H54 (cell line): Measurements from ENCODE around the gene MTOR.

Source experiments
- DNase-seq: peaks from one replicate; pipeline ENCODE4 v3.0.0; 2011; ENCODE audit warnings: low spot score, mixed read lengths; ENCODE audit not compliant: insufficient read length
- FAIRE-seq: peaks from 3 replicates; lab custom pipeline; 2011; peaks lifted over from hg19 to GRCh38; lab: Jason Lieb, UNC
- POLR2A ChIP-seq: IDR thresholded peaks from 2 replicates; pipeline ENCODE4 v1.6.1; 2011; ENCODE audit warnings: low read depth, mild to moderate bottlenecking, low read length

The MTOR gene

DNA sequence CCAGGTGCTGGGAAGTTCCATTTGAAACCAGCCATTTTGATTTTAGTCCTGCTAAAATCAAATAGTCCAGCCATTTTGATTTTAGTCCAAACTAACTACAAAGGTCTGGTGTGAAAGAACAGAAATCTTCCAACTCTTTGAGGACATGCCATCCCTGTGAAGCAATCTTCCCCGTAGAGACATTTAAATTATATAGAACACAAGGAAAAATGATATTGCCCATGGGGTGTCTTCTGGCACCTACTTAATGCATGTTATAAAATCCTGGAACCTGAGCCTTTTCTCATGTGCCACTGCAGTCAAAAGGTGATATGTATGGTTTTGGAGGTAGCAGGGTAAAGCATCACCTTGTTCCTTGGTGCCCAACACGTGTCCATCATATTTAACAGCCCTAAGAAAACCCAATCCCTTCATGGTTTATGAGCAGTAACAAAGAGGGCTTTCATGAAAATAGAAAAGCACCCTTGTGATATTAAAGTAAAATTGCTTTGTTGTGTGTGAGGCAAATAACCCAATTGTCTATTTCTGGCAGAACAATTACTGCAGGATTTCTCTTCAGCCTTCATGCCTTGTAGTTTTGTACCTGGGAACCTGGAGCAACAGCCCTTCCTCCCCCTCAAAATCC lies 46.9 kb downstream of the MTOR start:
- no peak for TF ChIP-seq POLR2A
- FAIRE-seq (no peak), DNase-seq (no peak)

DNA sequence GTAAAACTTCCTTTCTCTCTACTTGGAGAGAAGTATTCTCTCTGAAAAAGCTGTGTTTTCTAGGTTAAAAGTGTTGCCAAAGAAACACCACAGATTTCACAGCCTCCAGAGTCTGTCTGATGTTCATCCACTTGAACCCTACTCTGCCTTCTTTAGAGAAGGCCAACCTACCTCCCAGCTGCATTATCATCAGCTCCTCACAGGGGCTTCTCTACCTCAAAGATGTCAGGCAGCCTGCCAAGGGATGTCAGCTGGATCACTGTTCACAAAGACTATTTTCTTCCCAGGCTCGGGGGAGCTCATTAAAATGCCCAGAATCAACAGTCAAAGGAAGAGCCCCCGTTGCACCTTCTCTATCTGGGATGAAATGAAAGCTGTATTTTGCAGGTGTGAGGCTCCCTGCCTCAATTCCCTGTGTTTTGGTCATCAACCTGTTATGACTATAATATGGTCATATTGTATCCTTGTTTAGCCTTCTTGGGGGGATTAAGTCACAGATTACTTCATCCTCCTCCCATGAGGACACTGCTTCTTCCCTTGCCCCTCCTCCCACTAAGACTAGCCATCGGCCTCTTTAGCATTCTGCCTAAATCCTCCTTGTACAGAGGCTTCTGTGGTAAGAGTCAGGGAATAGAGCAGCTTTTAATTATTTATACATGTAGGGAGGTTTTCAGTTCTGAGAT lies 47.5 kb downstream of the MTOR start:
- TF ChIP-seq POLR2A, result no peak
- FAIRE-seq (no peak), DNase-seq (no peak)

- TF ChIP-seq POLR2A, result no peak
- FAIRE-seq (no peak), DNase-seq (no peak)
Observed at GRCh38 chr1:11211925-11212587, 50.3 kb downstream of the MTOR start.

DNA sequence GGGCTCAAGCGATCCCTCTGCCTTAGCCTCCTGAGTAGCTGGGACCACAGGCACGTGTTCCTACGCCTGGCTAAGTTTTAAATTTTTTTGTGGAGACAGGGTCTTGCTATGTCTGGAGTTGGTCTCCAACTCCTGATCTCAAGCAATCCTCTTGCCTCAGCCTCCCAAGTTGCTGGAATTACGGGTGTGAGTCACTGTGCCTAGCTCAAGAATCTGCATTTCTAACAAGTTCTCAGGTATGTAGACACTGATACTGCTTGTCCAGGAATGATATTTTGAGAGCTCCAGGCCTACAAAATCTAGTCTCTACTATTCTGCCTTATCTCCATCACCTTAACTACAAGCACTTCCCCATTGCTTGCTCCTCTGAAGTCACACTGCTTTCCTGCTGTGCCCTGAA lies 50.9 kb downstream of the MTOR start:
- FAIRE-seq (no peak), DNase-seq (no peak)
- no peak for TF ChIP-seq POLR2A

- FAIRE-seq, result no peak
Observed at GRCh38 chr1:11207898-11208611, 54.3 kb downstream of the MTOR start.

GRCh38 chr1:11204396-11205190 lies 57.8 kb downstream of the MTOR start:
- TF ChIP-seq POLR2A, result no peak
- FAIRE-seq, result no peak
- no peak for DNase-seq

More at GRCh38 chr1:11207898-11208611, 54.3 kb downstream of the MTOR start:
- no peak for TF ChIP-seq POLR2A
- DNase-seq, result no peak

- DNase-seq, result no peak
Observed at GRCh38 chr1:11198851-11199594, 63.3 kb downstream of the MTOR start.

DNA sequence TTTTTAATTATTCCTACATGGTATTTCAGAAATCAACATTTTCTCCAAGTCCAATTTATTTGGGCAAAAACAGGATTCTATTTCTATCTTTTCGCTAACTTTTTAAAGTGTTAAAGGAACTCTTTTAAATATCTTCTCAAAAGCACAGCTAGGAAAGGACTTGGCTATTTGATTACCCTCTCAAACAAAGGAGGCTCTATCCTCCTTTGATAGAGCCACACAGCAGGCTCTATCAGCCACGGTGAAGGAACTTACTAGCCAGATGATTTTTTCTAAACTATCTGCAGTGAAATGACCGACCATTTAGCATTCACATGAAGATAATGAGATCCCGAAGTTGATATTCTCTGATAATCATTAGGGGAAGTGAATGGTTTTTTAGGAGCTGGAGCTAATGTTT lies 64.1 kb downstream of the MTOR start:
- no peak for TF ChIP-seq POLR2A
- FAIRE-seq (no peak), DNase-seq (no peak)

More at GRCh38 chr1:11198851-11199594, 63.3 kb downstream of the MTOR start:
- TF ChIP-seq POLR2A, result no peak
- no peak for FAIRE-seq

DNA sequence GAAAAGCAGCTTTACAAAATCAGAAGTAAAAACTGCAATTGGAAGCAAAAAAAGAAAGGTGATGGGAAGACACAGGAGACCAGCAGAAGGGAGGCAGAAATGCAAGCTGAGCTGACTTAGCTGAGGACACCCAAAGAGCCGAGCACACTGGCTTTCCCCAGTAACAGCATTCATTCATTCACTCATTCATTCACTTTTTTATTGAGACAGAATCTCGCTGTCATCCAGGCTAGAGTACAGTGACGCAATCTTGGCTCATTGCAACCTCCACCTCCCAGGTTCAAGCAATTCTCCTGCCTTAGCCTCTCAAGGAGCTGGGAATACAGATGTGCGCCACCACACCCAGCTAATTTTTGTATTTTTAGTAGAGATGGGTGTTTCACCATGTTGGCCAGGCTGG lies 65.0 kb downstream of the MTOR start:
- no peak for TF ChIP-seq POLR2A
- FAIRE-seq, result no peak
- DNase-seq, result no peak

- no peak for TF ChIP-seq POLR2A
- FAIRE-seq (no peak), DNase-seq (no peak)
Observed at GRCh38 chr1:11196945-11197344, 65.4 kb downstream of the MTOR start.

DNA sequence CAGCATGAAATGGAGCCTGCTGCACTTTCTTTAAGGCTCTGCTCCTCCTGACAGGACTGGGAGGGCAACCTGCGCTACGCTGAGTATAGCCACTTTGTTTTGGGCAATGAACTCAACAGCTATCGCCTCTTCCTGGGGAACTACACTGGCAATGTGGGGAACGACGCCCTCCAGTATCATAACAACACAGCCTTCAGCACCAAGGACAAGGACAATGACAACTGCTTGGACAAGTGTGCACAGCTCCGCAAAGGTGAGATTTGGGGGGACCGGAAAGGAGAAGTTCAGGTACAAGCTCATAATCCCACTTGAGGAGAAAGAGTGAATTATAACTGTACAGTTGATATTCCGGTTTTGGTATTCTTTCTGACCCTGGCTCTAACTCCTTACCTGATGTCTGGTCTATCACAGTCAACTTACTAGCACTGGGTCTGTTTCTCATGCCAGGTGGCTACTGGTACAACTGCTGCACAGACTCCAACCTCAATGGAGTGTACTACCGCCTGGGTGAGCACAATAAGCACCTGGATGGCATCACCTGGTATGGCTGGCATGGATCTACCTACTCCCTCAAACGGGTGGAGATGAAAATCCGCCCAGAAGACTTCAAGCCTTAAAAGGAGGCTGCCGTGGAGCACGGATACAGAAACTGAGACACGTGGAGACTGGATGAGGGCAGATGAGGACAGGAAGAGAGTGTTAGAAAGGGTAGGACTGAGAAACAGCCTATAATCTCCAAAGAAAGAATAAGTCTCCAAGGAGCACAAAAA lies 67.8 kb downstream of the MTOR start:
- no peak for DNase-seq
- no peak for TF ChIP-seq POLR2A
- no peak for FAIRE-seq

DNA sequence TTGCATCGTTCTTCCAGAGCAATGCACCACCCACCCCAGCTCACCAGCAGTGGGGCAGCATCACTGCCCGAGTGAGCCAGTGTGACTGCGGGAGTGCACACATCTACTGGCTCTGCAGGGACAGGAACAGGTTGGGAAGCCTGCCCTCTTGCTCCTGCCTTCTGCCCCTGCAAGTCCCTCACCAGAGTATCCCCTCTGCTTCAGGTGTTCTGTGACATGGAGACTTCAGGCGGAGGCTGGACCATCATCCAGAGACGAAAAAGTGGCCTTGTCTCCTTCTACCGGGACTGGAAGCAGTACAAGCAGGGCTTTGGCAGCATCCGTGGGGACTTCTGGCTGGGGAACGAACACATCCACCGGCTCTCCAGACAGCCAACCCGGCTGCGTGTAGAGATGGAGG lies 69.0 kb downstream of the MTOR start:
- FAIRE-seq, result no peak
- DNase-seq, result no peak
- no peak for TF ChIP-seq POLR2A
